GM04504 (cell line): Measurements from ENCODE around the gene RBM34.
A peak's percentile ranks its signal among the peaks of the same experiment; 100 is the strongest.
"Not testable (repeated sequence)": the region's sequence is repeated elsewhere in the genome, so short reads cannot be mapped to it uniquely, and the experiment has no call there.

Experiments
- DNase-seq: peaks from one replicate; pipeline ENCODE4 v3.0.0-alpha.2; 2012; ENCODE audit warnings: low read depth

Gene RBM34, protein sequence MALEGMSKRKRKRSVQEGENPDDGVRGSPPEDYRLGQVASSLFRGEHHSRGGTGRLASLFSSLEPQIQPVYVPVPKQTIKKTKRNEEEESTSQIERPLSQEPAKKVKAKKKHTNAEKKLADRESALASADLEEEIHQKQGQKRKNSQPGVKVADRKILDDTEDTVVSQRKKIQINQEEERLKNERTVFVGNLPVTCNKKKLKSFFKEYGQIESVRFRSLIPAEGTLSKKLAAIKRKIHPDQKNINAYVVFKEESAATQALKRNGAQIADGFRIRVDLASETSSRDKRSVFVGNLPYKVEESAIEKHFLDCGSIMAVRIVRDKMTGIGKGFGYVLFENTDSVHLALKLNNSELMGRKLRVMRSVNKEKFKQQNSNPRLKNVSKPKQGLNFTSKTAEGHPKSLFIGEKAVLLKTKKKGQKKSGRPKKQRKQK

DNA sequence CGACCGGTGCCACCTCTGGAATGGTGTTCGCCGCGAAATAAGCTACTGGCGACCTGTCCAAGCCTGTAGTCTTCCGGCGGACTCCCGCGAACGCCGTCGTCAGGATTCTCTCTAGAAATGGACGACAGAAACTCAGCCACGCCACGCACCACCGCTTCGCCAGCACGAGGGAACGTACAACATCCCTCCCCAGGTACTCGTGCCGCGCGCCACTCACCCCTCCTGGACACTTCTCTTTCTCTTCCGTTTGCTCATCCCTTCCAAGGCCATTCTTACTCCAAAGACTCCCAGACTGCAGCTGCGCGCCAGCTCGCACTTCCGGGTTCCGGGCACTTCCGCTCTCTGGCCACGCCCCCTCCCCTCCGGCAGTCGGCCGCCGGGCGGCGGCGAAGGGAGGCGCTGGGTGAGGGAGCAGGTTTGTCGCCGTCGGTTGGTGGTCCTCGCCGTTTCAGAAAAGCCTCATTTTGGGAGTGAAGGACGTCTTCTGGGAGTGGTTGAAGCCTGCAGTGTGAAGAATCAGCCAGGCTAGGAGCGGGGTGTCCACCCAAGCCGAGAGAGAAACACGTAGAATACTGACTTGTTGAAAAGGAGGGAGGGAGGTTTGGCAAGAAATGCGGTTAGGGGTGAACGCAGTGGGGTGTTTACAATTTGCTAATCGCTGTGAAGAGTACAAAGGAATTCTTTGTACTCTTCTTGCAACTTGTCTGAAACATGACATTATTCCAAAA is at the start of gene RBM34:
RBM34 (minus strand) TSS at position 294 of the 728 bp plus-strand sequence; CDS start at position 270, 24 bp downstream.
- peak; percentile 77 for DNase-seq

- DNase-seq, result no peak
These were observed 46.1 kb upstream of the RBM34 start for GRCh38 chr1:235207209-235207565.

DNA sequence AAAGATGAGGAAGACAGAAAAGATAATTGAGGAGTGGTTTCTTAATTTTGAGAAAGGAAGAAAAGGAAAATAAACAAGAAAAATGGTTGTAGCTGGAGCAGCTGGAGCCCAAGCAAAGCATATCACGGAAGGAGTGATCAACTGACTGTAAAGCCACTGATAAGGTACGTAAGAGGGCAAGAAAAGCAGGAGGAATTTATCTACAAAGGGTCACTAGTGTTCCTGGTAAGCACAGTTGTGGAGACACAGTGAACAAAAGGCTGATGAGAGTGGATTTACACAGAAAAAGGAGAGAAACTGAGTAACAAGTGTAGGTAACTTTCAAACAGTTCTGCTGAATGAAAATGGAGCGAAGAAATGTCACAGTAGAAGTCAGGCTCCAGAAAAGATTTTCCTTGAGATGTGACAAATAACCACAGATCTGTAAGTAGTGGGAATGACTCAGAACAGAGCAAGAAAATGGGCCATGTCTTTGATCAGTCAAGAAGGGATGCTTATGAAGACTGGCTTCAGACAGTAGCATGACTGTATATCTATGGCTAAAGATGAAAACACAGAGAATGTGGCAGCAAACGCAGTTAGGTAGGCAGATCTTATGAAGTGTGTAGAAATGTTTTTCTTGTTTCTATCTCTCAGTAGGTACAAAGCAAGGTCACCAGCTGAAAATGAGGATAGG is 45.6 kb upstream of the RBM34 start:
- no peak for DNase-seq

- no peak for DNase-seq
These were observed 44.6 kb upstream of the RBM34 start for GRCh38 chr1:235205687-235206086.

- DNase-seq, result no peak
These were observed 42.4 kb upstream of the RBM34 start for GRCh38 chr1:235203428-235203827.

GRCh38 chr1:235202447-235202846 is 41.4 kb upstream of the RBM34 start:
- not testable (repeated sequence) for DNase-seq

DNA sequence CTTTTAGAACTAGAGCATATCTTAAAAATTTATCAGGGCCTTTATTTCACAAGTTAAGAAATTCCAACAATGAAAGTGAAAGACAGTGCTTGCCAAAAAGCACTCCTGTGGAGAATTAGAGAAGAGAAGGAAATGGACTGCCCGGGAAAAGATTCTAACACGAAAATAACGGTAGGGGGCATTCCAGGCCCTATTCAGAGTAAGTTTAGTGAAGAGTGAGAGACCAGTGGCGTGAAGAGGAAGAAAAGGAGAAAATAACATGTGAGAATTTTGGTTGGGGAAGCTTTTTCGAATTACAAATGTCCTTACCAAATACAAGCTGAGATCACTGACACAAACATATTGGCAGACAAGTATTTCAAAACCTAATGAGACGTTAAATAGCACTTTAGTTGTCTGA is 38.4 kb upstream of the RBM34 start:
- peak; percentile 7 for DNase-seq

DNA sequence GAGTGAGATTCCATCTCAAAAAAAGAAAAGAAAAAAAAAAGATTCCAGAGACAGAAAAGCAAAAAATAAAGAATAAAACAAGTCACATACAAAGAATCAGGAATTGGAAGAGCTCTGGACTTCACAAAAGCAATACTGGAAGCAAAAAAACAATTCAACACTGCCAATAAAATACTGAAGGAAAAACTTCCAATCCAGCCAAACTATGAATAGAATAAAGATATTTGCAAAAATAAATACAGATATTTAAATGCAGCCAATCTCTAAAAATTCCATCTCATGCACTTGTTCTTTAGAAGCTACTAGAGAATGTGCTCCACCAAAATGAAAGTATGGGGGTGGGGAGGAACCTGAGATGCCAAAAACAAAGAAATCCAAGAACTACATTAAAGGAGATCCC is 29.4 kb upstream of the RBM34 start:
- no peak for DNase-seq

- no peak for DNase-seq
These were observed 26.3 kb upstream of the RBM34 start for GRCh38 chr1:235187316-235187715.

DNA sequence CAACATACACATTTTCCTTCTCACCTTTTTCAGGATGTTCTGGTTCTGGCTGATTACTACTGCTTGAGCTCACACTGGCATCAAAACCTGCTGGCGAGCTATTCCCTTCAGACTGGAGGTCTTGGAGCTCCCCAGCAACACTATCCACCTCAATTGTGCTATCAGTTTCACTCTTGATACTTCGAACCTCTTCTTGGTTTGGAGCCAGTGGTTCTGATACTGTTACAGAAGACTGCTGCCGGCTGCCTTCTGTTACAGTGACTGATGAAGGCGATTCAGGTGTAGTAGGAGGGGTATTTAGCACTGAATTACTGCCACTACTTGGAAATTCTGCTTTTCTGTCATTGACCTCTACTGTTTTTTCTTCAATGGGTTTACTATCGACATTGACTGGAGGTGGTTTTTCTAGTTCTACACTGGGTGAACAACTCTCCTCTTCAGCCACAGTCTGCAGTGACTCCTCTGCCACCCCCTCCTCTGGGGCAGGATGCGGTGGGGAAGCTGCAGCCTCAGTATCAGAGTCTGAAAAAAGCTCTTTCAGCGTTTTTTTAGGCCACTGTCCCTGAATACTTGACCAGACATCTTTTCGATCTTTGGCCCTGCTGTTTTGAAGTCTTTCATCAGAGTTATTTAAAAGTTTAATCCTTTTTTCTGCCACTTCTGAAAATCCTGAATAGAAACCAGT is 20.7 kb upstream of the RBM34 start:
- DNase-seq, result no peak

DNA sequence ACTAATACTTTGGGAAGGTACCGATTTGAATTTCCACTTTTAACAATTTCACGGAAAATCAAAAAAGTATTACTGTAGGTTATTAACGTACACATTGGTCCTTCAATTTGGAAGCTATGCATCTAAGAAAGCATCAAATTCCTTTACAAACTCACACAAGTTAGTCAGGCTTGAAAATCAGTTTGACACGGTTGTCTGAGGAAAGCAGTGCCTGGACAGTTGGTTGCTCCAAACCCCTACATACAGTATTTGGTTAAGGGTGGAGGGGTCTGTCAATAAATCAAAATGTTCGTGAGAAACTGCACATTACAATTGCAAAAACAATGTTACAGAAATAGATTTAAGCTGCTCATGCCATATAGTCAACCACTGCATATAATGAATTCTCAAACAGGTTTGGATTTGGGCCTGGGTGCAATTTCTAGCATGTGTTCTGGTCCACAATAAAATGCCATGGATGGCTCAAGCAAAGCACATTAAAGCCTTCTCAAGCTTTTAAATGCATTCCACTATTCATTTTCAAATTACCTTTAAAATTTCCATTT is 19.9 kb upstream of the RBM34 start:
- DNase-seq, result no peak

DNA sequence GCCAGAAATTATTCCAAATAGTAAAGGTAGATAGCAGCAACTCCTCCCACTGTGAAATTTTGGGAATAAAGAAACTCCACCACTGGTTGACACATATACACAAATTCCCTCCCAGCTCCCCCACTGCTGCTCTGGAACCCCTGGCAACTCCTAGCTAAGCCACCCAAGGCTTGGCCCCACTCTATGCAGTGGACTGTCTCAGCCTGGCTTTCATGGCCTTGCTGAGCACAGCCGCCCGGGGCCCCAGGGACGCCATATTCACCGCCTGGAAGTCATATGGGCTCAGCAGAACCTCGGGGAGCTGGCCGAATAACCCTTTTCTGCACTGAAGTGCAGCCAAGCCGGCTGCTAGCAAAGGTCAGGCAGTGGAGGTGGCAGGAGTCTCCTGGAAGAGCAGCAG is 15.4 kb upstream of the RBM34 start:
- DNase-seq, result no peak

- no peak for DNase-seq
These were observed 8.9 kb upstream of the RBM34 start for GRCh38 chr1:235169986-235170385.

- no peak for DNase-seq
These were observed 7.3 kb upstream of the RBM34 start for GRCh38 chr1:235168375-235168774.

- no peak for DNase-seq
These were observed 756 bp upstream of the RBM34 start for GRCh38 chr1:235161685-235162327.

DNA sequence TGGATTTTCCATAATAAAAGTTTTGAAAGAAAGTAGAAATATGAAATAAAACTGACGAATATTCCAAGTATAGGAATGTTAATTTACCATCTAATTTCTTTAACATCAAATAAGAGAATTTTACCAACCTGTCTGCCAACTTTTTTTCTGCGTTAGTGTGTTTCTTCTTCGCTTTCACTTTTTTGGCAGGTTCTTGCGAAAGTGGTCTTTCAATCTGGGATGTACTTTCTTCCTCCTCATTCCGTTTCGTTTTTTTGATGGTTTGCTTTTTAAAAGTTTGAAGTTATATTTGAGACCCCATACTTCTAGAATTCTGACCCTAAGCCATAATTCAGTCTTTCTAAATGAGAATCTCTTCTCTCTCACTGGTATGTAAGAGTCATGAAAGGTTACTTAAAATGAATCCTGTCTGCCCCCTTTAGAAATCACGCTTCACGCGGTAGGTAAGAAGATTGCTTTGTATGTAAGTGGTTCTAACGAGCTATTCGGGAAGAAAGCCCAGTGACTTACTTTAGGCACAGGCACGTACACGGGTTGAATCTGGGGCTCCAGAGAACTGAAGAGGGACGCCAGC is 580 bp downstream of the RBM34 start:
- peak; percentile 24 for DNase-seq

DNA sequence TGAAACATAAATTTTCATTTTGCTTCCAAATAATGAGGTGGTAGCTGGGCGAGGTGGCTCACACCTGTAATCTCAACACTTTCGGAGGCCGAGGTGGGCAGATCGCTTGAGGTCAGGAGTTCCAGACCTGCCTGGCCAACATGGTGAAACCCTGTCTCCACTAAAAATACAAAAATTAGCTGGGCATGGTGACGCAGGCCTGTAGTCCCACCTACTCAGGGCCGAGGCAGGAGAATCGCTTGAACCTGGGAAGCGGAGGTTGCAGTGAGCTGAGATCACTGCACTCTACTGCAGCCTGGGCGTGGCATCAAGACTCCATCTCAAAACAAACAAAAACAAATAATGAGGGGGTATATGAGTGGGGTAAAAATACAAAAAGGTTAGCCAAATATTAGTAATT is 1.1 kb downstream of the RBM34 start:
- not testable (repeated sequence) for DNase-seq

DNA sequence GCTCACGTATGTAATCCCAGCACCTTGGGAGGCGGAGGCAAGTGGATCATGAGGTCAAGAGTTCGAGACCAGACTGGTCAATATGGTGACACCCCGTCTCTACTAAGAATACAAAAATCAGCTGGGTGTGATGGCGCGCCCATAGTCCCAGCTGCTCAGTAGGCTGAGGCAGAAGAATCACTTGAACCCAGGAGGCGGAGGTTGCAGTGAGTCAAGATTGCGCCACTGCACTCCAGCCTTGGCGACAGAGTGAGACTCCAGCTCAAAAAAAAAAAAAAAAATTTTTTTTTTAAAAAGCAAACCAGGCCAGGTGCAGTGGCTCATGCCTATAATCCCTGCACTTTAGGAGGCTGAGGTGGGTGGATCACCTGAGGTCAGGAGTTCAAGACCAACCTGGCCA is 1.8 kb downstream of the RBM34 start:
- DNase-seq, result not testable (repeated sequence)

DNA sequence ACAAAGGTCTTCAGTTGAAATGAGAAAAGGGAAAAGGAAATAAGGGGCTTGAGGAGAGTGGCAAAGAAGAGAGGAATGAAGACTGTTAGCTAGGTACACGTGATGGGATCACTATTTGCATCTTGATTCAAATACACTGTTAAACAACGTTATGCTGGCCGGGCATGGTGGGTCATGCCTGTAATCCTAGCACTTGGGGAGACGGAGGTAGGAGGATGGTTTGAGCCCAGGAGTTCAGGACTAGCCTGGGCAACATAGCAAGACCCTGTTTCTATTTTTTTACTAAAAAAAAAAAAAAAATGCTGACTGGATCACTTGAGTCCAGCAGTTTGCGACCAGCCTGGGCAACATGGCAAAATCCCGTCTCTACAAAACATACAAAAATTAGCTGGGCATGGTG is 2.4 kb downstream of the RBM34 start:
- no peak for DNase-seq

DNA sequence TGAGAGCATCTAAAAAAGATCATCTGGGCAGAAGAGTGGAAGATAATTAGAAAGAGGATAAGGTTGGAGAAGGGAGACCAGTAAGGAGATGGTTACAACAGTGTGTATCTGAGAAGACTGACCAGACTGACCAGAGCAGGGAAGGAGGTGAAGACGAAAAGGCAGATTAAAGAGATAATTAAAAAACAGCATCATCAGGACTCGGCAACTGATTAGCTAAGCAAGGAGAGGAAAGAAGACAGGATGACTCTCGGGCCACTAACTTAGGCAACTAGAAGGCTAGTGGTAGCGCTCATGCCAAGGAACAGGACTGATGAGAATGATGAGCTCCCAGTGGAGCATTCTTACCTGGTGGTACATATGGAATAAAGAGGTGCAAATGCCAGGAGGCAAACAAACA is 3.9 kb downstream of the RBM34 start:
- DNase-seq, result no peak

GRCh38 chr1:235156740-235157139 is 4.3 kb downstream of the RBM34 start:
- no peak for DNase-seq
